ENCODE results near the gene SKAP1.
"Not testable (repeated sequence)": the region's sequence is repeated elsewhere in the genome, so short reads cannot be mapped to it uniquely, and the experiment has no call there.

SKAP1 gene

GRCh38 chr17:48250949-48251348 lies 179.1 kb downstream of the SKAP1 start:
- no peak for TF ChIP-seq CTCF (IDR thresholded peaks at IDR 0.05; ENCODE audit: low read depth, low read length)
- DNase-seq (ENCODE audit: extremely low read depth, low read depth) = no peak

- DNase-seq (ENCODE audit: extremely low read depth, low read depth) = not testable (repeated sequence)
Observed at GRCh38 chr17:48250059-48250458, 180.0 kb downstream of the SKAP1 start.

- TF ChIP-seq CTCF (IDR thresholded peaks at IDR 0.05; ENCODE audit: low read depth, low read length) = no peak
- no peak for DNase-seq (ENCODE audit: extremely low read depth, low read depth)
Observed at GRCh38 chr17:48247603-48248002, 182.4 kb downstream of the SKAP1 start.

GRCh38 chr17:48247038-48247437 lies 183.0 kb downstream of the SKAP1 start:
- DNase-seq (ENCODE audit: extremely low read depth, low read depth) = no peak
- no peak for TF ChIP-seq CTCF (IDR thresholded peaks at IDR 0.05; ENCODE audit: low read depth, low read length)

- no peak for DNase-seq (ENCODE audit: extremely low read depth, low read depth)
- no peak for TF ChIP-seq CTCF (IDR thresholded peaks at IDR 0.05; ENCODE audit: low read depth, low read length)
Observed at GRCh38 chr17:48246612-48247011, 183.4 kb downstream of the SKAP1 start.

- DNase-seq (ENCODE audit: extremely low read depth, low read depth) = not testable (repeated sequence)
Observed at GRCh38 chr17:48245465-48246033, 184.5 kb downstream of the SKAP1 start.

GRCh38 chr17:48244814-48245213 lies 185.2 kb downstream of the SKAP1 start:
- DNase-seq (ENCODE audit: extremely low read depth, low read depth) = no peak
- no peak for TF ChIP-seq CTCF (IDR thresholded peaks at IDR 0.05; ENCODE audit: low read depth, low read length)

- no peak for TF ChIP-seq CTCF (IDR thresholded peaks at IDR 0.05; ENCODE audit: low read depth, low read length)
- no peak for DNase-seq (ENCODE audit: extremely low read depth, low read depth)
Observed at GRCh38 chr17:48244121-48244711, 185.8 kb downstream of the SKAP1 start.

All from AG09319 (cell line).